Kidney tubule cell (primary cell): ENCODE measurements around the gene MEG3.

ENCODE experiments used
- DNase-seq: peaks from one replicate; pipeline ENCODE4 v3.0.0-alpha.2; 2018; ENCODE audit warnings: low spot score

Gene MEG3

GRCh38 chr14:100825713-100826331, at the start of gene MEG3:
TSS of gene MEG3 (plus strand) at chr14:100826118.
- DNase-seq = no peak

DNA sequence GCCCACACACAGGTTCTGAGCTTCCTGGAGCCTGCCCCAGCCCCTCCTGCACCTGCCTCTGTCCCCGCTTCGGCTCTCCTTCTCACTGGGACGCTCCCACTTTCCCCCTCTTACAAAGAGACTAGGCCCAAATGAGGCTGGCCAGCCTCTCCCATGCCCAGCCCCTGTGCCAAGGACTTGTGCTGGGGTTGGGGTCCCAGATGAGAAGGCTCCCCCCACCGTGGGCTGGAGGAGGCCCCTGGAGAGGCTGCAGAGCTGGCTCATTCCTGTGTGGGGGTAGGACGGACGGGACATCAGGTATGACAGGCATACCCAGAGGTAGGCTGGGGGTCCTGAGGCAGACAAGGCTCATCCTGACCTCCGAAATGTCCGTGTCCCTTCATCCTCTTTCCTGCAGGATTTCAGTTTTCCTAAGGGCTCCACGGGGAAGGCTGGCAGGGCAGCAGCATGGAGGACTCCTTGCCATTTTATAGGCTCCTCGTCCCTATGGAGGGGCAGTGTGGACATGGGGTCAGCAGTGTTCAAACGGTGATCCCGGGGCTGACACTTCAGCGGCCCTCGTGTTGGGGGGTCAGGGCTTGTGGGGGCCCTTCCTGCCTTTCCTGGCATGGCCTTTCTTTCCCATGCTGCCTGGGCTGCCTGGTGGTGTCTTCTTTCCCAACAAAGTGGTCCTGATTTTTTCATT, 49.1 kb upstream of the MEG3 start:
- no peak for DNase-seq

GRCh38 chr14:100777366-100777817, 48.5 kb upstream of the MEG3 start:
- DNase-seq = no peak

GRCh38 chr14:100777818-100778525, 47.9 kb upstream of the MEG3 start:
- no peak for DNase-seq

- no peak for DNase-seq
Observed at GRCh38 chr14:100778526-100778882, 47.4 kb upstream of the MEG3 start.

DNA sequence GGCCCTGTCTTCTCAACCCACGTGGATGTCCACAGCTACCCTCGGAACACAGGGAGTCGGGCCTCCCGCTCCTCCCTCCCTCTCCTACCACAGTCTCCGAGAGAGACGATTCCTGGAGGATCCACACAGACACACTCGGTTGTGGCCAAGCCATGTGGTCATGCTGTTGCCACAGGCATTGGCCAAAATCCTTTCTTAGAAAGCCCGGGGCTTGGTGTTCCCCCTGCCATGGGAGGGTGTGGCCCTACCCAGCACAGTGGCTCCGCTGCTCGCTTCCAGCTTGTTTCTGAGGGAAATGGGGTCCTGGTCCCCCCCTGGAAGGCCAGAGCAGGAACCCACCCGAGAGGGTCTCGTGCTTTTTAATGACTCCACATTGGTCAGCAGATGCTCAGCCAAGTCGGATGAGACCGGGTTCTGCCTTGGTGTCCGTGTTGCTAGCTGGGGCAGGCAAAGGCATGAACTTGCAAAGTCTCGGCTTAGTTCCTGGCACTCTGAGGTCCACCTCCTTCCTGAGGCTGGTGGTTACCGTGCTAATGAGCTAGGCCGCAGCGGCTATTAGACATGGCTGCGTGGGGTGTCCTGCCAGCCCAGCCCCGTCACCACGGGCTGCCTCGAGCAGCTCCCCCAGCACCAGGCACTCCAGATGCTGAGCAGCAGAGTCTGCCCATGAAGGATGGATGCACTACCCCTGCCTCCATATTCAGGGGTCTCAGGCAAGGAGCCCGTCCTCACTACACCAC, 46.8 kb upstream of the MEG3 start:
- DNase-seq = no peak

- DNase-seq = no peak
Observed at GRCh38 chr14:100779691-100780080, 46.2 kb upstream of the MEG3 start.

- no peak for DNase-seq
Observed at GRCh38 chr14:100780246-100780645, 45.7 kb upstream of the MEG3 start.

DNA sequence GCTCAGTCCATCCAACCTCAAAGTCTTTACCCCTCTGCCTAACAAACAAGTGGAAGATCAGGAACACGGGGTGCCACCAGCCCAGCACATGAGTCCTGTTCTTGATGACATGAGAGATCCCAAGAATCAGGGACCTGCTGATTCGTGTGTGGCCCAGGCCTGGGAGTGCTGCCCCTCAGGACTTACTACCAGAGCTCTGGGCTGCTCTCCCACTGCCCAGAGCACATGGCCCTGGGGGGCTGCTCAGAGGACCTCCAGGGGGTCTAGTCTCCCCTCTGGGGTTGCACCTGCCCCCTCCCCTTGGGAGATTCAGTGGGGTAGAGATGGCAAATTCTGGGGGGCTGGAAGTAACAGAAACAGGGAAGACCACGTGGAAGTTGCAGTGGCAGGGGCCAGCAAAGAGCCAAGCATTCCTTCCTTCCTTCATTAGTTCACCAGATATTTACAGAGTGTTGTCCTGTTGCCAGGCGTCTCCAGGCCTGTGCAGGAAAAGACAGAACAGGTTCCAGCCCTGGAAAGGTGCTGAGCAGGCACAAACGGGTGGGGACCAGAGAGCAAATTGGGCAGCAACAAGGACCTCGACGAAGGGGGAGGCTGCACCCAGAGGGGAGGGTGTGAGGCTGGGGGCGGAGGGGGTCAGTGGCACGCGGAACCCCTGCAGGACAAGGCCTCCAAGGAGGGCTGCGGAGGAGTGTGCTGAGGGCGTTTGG, 45.1 kb upstream of the MEG3 start:
- DNase-seq = no peak

DNA sequence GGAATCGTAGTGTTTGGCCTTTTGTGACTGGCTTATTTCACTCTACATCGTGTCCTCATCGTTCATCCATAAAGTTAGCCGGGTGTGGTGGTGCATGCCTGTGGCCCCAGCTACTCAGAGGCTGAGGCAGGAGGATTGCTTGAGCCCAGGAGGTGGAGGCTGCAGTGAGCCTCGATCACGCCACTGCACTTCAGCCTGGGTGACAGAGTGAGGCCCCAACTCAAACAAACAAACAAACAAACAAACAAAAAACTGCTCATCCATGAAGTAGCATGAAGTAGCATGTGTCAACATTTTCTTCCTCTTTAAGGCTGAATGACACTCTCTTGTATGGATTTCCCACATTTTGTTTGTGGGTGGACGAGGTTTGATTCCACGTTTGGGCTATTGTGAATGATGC, 44.0 kb upstream of the MEG3 start:
- no peak for DNase-seq

DNA sequence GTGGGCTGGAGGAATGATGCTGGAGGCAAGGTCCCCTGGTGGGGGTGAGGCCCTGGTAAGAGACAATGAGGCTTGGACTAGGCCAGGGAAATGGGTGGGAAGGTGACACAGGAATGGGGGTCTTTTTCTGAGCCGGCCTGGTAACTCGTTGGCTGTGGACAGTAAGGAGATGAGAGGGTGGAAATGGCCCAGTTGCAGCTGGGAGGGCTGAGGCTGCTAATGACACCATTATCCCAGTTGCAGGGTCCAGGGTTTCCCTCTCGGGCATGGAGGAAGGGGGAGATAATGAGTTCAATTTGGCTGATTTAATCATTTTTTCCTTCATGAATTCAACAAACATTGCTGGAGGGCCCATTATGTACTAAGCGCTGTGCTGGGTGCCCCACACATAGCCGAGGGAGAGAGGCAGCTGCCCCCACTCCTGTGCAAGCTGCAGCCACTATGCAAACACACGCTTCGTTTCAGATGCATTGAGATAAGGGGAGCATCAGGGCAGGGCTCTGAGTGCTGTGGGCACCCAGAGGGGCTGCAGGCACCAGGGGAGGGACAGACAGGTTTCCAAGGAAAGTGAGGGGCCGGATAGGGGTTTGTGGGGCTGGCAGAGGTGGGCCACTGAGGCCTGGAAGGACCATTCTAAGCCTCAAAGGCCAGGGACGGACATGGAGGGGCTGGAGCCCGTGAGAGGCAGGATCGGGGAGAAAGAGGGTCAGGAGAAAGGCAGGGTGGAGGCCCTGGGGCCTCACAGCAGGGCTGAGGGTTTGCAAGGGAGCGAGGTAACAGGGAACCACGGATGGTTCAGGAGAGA, 43.2 kb upstream of the MEG3 start:
- DNase-seq = no peak

- no peak for DNase-seq
Observed at GRCh38 chr14:100783630-100784370, 42.1 kb upstream of the MEG3 start.

DNA sequence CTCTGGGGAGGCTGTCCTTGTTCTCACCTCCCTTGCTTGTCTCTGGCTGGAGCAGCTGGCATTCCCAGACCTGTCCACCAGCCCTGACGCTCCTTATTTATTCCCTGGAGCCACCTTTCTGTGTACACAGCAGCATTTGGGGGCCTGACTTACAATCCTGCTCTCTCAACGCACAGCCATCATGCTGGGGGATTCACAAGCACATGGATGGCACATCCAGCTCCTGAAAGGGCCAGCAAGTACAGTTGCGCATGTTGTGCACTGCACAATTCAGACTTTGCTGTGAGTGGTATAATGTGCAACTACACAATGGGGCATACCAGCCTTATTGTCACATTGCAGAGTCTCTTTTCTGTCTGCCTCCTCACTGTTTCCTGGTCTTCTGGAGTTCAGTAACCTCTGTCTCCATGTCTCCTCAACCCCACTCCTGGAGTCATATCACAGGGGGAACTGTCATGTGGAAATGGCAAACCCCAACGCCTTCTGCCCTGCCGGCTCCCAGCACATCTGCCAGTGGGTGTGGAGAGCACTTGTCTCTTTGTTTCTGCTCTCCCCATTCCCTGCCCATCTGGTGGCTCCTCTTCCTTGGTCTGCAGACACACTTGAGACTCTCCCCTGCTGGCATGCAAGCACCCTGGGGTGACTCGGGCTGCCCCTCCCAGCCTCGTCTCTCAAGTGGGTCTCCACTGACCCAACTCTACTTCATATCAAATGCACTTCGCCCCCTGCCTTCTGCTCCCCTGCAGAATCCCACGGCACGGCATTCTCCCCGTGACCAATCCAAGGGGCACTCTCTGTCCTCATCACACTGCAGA, 41.2 kb upstream of the MEG3 start:
- DNase-seq = no peak

DNA sequence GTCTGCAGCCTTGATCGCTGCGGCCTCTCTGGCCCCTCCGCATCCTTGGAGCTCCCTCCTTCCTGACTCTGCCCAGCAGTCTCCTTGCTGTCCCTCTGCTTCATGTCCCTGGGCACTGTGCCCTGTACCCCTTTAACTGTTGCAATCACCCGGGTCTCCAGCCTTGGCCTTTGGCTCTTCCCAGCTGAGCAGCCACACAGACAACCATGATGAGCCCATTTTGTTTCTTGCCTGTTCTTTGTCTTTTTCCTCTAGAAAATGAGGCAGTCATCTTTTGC, 40.6 kb upstream of the MEG3 start:
- DNase-seq = no peak

- DNase-seq = no peak
Observed at GRCh38 chr14:100785626-100786025, 40.3 kb upstream of the MEG3 start.

GRCh38 chr14:100786131-100786530, 39.8 kb upstream of the MEG3 start:
- no peak for DNase-seq

DNA sequence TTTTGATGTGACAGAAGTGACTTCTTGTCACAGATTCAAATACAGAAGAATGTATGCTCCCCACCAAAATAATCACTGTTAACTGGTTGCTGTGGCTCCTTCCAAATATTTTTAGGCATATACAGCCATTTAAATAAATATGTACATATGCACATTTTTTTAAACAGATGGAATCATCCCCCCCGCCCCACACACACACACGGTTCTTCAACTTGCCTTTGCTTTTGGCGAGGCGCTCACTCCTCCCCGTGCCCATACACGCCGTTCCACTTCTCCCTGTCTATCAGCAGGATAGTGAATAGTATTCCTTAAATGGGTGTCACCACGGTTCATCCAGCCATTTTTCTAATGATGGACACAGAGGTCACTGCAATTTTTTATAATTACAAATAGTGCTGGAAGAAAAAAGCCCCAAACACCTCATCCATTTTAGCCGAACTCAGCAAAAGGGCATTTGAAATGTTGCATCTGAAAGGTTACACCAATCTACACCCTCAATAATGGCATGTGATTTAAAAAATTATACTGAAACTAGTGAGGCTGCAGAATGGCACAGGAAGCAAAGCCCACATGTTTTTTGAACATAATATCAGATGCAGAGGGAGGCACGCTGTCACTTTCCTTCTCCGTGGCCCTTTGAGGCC, 39.2 kb upstream of the MEG3 start:
- no peak for DNase-seq

DNA sequence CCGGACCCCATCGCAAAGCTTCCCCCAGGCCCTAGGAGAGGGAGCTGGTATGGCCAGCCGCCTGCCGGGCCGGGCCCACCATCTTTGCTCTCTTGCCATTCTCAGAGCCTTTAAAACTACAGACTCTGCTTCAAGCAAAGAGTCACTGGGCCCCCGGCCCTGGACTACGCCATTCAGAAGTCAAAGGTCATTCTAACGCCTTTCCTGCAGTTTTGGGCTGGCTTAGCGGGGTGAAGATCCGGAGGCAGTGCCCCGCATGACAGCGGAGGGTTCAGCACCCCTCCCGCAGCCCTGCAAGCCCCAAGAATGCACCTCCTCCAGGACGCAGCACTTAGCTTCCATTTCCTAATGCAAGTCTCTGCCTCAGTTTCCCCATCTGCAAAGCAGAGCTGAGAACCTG, 38.3 kb upstream of the MEG3 start:
- DNase-seq = no peak

- no peak for DNase-seq
Observed at GRCh38 chr14:100788517-100788916, 37.4 kb upstream of the MEG3 start.
